Lung (tissue), 12 donors: ENCODE data around the gene CNTN1. TPM values are rescaled to one million over a fixed set of nuclear protein-coding genes. Genes with fewer than 3 reads are reported as not detected.

Experiments
- ATAC-seq: fragments of 200-7000 bp; cut with Tn5 transposase; one replicate; pipeline ENCODE4 v1.9.1; 2020; ENCODE audit warnings: moderate number of reproducible peaks; ENCODE audit not compliant: insufficient read depth, low FRiP score
- DNase-seq, 3 donors: peaks; one replicate each; pipeline ENCODE4 v3.0.0-alpha.2; 2013 to 2017
- H3K27ac ChIP-seq, 2 donors: one replicate each; pipeline ENCODE4 v1.5.1; 2013; ENCODE audit warnings: mild to moderate bottlenecking in 2 of 2, moderate library complexity in 2 of 2, control low read depth in 1 of 2, inconsistent platforms in 1 of 2, low read depth in 1 of 2, low read length in 1 of 2
- H3K27me3 ChIP-seq, 3 donors: one replicate each; pipeline ENCODE4 v1.5.1; 2013; ENCODE audit warnings: low read length in 2 of 3; ENCODE audit not compliant: control insufficient read depth in 3 of 3, insufficient read depth in 3 of 3
- H3K36me3 ChIP-seq, 4 donors: one replicate each; pipeline ENCODE4 v1.5.1; 2013; ENCODE audit warnings: low read length in 4 of 4, mild to moderate bottlenecking in 1 of 4, moderate library complexity in 1 of 4; ENCODE audit not compliant: control insufficient read depth in 4 of 4, insufficient read depth in 4 of 4
- H3K4me1 ChIP-seq, 5 donors: one replicate each; pipeline ENCODE4 v1.5.1; 2013; ENCODE audit warnings: low read length in 5 of 5, mild to moderate bottlenecking in 2 of 5, moderate library complexity in 1 of 5; ENCODE audit not compliant: control insufficient read depth in 5 of 5, insufficient read depth in 5 of 5
- H3K4me3 ChIP-seq: one replicate; pipeline ENCODE4 v1.5.1; 2013; ENCODE audit warnings: mild to moderate bottlenecking, control low read depth, moderate library complexity
- H3K9ac ChIP-seq, 2 donors: one replicate each; pipeline ENCODE4 v1.5.1; 2013; ENCODE audit warnings: low read length in 2 of 2, control low read depth in 1 of 2; ENCODE audit not compliant: insufficient read depth in 1 of 2
- H3K9me3 ChIP-seq, 4 donors: one replicate each; pipeline ENCODE4 v1.5.1; 2013; ENCODE audit warnings: low read length in 3 of 4, mild to moderate bottlenecking in 1 of 4, moderate library complexity in 1 of 4; ENCODE audit not compliant: control insufficient read depth in 4 of 4, insufficient read depth in 3 of 4
- CTCF ChIP-seq: IDR thresholded peaks from 2 replicates; pipeline ENCODE4 v1.5.1; 2012; ENCODE audit warnings: mild to moderate bottlenecking; ENCODE audit errors: control extremely low read depth, extremely low read depth
- WGBS, 2 donors: extraction: QIAGEN DNeasy Blood & Tissue Kit; methylation state at CpG; one replicate each; pipeline ENCODE4 v1.1.7; 2013; 5-methylcytosine and 5-hydroxymethylcytosine counted together
- polyA plus RNA-seq, 2 donors: library from polyadenylated mRNA; stranded (reverse); fragments of 200-250 nt; gene quantifications; one replicate each; pipeline ENCODE4 v1.2.1, GENCODE V29; 2013
- total RNA-seq, 2 donors: library from RNA; depleted of rRNA in 1 of 2; stranded (reverse); fragments of >200 nt in 1 of 2; gene quantifications; one replicate each; pipeline ENCODE4 v1.2.1, GENCODE V29; 2014 to 2021
- donor health status: control.
- donor health status: control.
- donor health status: Bipolar disorder and iron deficiency.
- donor health status: healthy.
- donor health status: DM: yes; HTN: yes; CAD: no.

CNTN1 gene
- total and polyA plus RNA-seq, 4 donors, result 0.10 to 47.6 (median 1.1) TPM

- no peak for TF ChIP-seq CTCF
- Histone ChIP-seq H3K27me3 (no peaks in the 10 kb centered on the region), H3K9me3 (no peaks in the 10 kb centered on the region), H3K4me3 (no peak overlapping the region), H3K9ac (no peak overlapping the region), H3K36me3 (no peaks in the 10 kb centered on the region), H3K4me1 (peaks cover 0 to 7% (median 4%) of the 10 kb centered on the region in 5 donors), H3K27ac (no peak overlapping the region)
- no peak for DNase-seq
- ATAC-seq, result no peak
Measured at GRCh38 chr12:40825156-40825555, 132.9 kb downstream of the CNTN1 start.

- Histone ChIP-seq H3K9ac (no peak overlapping the region), H3K27ac (no peak overlapping the region), H3K4me3 (no peak overlapping the region), H3K9me3 (no peaks in the 10 kb centered on the region), H3K36me3 (no peaks in the 10 kb centered on the region), H3K4me1 (peaks cover 0 to 7% (median 4%) of the 10 kb centered on the region in 5 donors), H3K27me3 (no peaks in the 10 kb centered on the region)
- 52 to 60% methylated on average over 17 of the region's 17 CpGs for WGBS, 2 donors
- TF ChIP-seq CTCF, result no peak
- ATAC-seq (no peak), DNase-seq (peak in 2 of 3 donors; percentile 8 to 36)
Measured at GRCh38 chr12:40827683-40828592, 135.7 kb downstream of the CNTN1 start.

GRCh38 chr12:40828593-40828990 is 136.4 kb downstream of the CNTN1 start:
- H3K9ac ChIP-seq, result no peak overlapping the region
- WGBS, 2 donors, result 67 to 80% methylated on average over 5 of the region's 5 CpGs
- H3K4me1 ChIP-seq, result peaks cover 0 to 7% (median 4%) of the 10 kb centered on the region in 5 donors
- H3K36me3 ChIP-seq, result no peaks in the 10 kb centered on the region
- DNase-seq, result no peak
- H3K27me3 ChIP-seq, result no peaks in the 10 kb centered on the region
- no peaks in the 10 kb centered on the region for H3K9me3 ChIP-seq
- no peak overlapping the region for H3K27ac ChIP-seq
- no peak for ATAC-seq
- no peak for TF ChIP-seq CTCF
- H3K4me3 ChIP-seq, result no peak overlapping the region
